Breast epithelium (tissue), 4 donors: ENCODE data around the gene HBEGF. TPM values are rescaled to one million over a fixed set of nuclear protein-coding genes. Genes with fewer than 3 reads are reported as not detected.
"Not testable (repeated sequence)": the region's sequence is repeated elsewhere in the genome, so short reads cannot be mapped to it uniquely, and the experiment has no call there.

Experiments
- DNase-seq, 2 donors: peaks; one replicate each; pipeline ENCODE4 v3.0.0-alpha.2; 2019; ENCODE audit warnings: low spot score in 2 of 2
- H3K27ac ChIP-seq, 2 donors: fragments of 200-600 bp; sonication (generic) in 1 of 2; one replicate each; pipeline ENCODE4 v1.5.1; 2016 to 2019; ENCODE audit warnings: mild to moderate bottlenecking in 1 of 2
- H3K27me3 ChIP-seq, 2 donors: fragments of 200-600 bp; sonication (generic) in 1 of 2; one replicate each; pipeline versions ENCODE4 v1.5.1 to v1.6.0; 2017 to 2019; ENCODE audit warnings: control low read depth in 1 of 2, mild to moderate bottlenecking in 1 of 2
- H3K36me3 ChIP-seq: fragments of 200-600 bp; one replicate; pipeline ENCODE4 v1.5.1; 2019
- H3K4me1 ChIP-seq, 2 donors: fragments of 200-600 bp; sonication (generic); one replicate each; pipeline ENCODE4 v1.5.1; 2016 to 2019; ENCODE audit warnings: control low read depth in 1 of 2
- H3K4me3 ChIP-seq, 3 donors: fragments of 200-600 bp; sonication (generic); 1 replicate in 2 of 3; 2 replicates in 1 of 3; pipeline ENCODE4 v1.5.1; 2016 to 2019; ENCODE audit warnings: mild to moderate bottlenecking in 3 of 3, moderate library complexity in 2 of 3
- H3K9me3 ChIP-seq, 2 donors: fragments of 200-600 bp; sonication (generic) in 1 of 2; one replicate each; pipeline ENCODE4 v1.5.1; 2016 to 2019; ENCODE audit warnings: control low read depth in 1 of 2
- CTCF ChIP-seq, 3 donors: fragments of 450-650 bp; IDR thresholded peaks; one replicate each; pipeline ENCODE4 v1.5.1; 2016 to 2017; ENCODE audit warnings: antibody characterized with exemption in 3 of 3, mild to moderate bottlenecking in 3 of 3, moderate library complexity in 3 of 3
- POLR2A ChIP-seq: fragments of 450-650 bp; IDR thresholded peaks from one replicate; pipeline ENCODE4 v1.6.1; 2016; ENCODE audit warnings: antibody characterized with exemption, mild to moderate bottlenecking, moderate library complexity
- POLR2AphosphoS5 ChIP-seq, 3 donors: sonication (generic); formaldehyde crosslinking; IDR thresholded peaks; one replicate each; pipeline ENCODE4 v1.6.1; 2017; ENCODE audit warnings: antibody characterized with exemption in 3 of 3
- intact Hi-C: fragments of 100-400 bp; cut with DNase I; formaldehyde crosslinking; loops from one replicate; pipeline ENCODE4 v1.15.1; 2023; ENCODE audit warnings: low total_unique reads
- total RNA-seq, 3 donors: library from RNA; depleted of rRNA; stranded (reverse); fragments of >200 nt; gene quantifications; one replicate each; pipeline ENCODE4 v1.1.0, GENCODE V29; 2016

The HBEGF gene
- total RNA-seq, 3 donors from 2014 or later, result 4.3 to 22.9 (median 13.5) TPM

- no peaks in the 10 kb centered on the region for H3K27me3 ChIP-seq
- H3K4me1 ChIP-seq, result peaks cover 0 to 4% of the 10 kb centered on the region in 2 donors
- no peaks in the 10 kb centered on the region for H3K36me3 ChIP-seq
- no peak for DNase-seq
- peak overlapping the region; percentile 79 to 85 for H3K27ac ChIP-seq
- peak overlapping the region in 1 of 3 donors; percentile 82 for H3K4me3 ChIP-seq
- no peaks in the 10 kb centered on the region for H3K9me3 ChIP-seq
- TF ChIP-seq POLR2AphosphoS5 (IDR thresholded peaks at IDR 0.05), result no peak
- intact Hi-C loops, result no loop called here
Observed at GRCh38 chr5:140347360-140347759, 957 bp upstream of the HBEGF start.

- no peak for TF ChIP-seq POLR2A
- TF ChIP-seq CTCF (IDR thresholded peaks at IDR 0.05), result peak in 1 of 3 donors; percentile 22
- DNase-seq, result peak in 1 of 2 donors; percentile 55
- Histone ChIP-seq H3K27me3 (no peaks in the 10 kb centered on the region), H3K4me1 (peaks cover 0 to 4% of the 10 kb centered on the region in 2 donors), H3K4me3 (peak overlapping the region; percentile 73 to 82 (median 76)), H3K9me3 (no peaks in the 10 kb centered on the region), H3K27ac (peak overlapping the region; percentile 79 to 85), H3K36me3 (no peaks in the 10 kb centered on the region)
- intact Hi-C loops, result no loop called here
Observed at GRCh38 chr5:140345919-140346347, 470 bp downstream of the HBEGF start.

- no peak for DNase-seq
- peak overlapping the region; percentile 73 to 82 (median 76) for H3K4me3 ChIP-seq
- no peaks in the 10 kb centered on the region for H3K36me3 ChIP-seq
- intact Hi-C loops, result no loop called here
- TF ChIP-seq POLR2A, result no peak
- no peak for TF ChIP-seq POLR2AphosphoS5 (IDR thresholded peaks at IDR 0.05)
- no peak for TF ChIP-seq CTCF (IDR thresholded peaks at IDR 0.05)
- H3K27me3 ChIP-seq, result no peaks in the 10 kb centered on the region
- H3K9me3 ChIP-seq, result no peaks in the 10 kb centered on the region
- H3K27ac ChIP-seq, result peak overlapping the region; percentile 79 to 85
- H3K4me1 ChIP-seq, result peaks cover 0 to 4% of the 10 kb centered on the region in 2 donors
Observed at GRCh38 chr5:140344683-140345423, 1.6 kb downstream of the HBEGF start.

- H3K9me3 ChIP-seq, H3K36me3 ChIP-seq, intact Hi-C loops, DNase-seq, H3K4me3 ChIP-seq, H3K4me1 ChIP-seq, H3K27me3 ChIP-seq: not testable (repeated sequence)
- H3K27ac ChIP-seq, result peak overlapping the region in 1 of 2 donors; percentile 30
Observed at GRCh38 chr5:140343849-140344248, 2.6 kb downstream of the HBEGF start.

- peak overlapping the region in 1 of 2 donors; percentile 34 for H3K27ac ChIP-seq
Observed at GRCh38 chr5:140342896-140343295, 3.5 kb downstream of the HBEGF start.

More at GRCh38 chr5:140342896-140343295, 3.5 kb downstream of the HBEGF start:
- H3K9me3 ChIP-seq, result no peaks in the 10 kb centered on the region
- intact Hi-C loops, result no loop called here
- no peak overlapping the region for H3K4me3 ChIP-seq
- DNase-seq, result no peak
- peaks cover 0 to 4% of the 10 kb centered on the region in 2 donors for H3K4me1 ChIP-seq
- H3K27me3 ChIP-seq, result no peaks in the 10 kb centered on the region
- TF ChIP-seq POLR2A, result no peak
- TF ChIP-seq CTCF (IDR thresholded peaks at IDR 0.05), result no peak
- TF ChIP-seq POLR2AphosphoS5 (IDR thresholded peaks at IDR 0.05), result no peak
- no peaks in the 10 kb centered on the region for H3K36me3 ChIP-seq
